H1 (cell line): Measurements from ENCODE around the gene MFSD2A.

ENCODE experiments used
- CTBP2 ChIP-seq: IDR thresholded peaks from 2 replicates; pipeline ENCODE4 v1.7.0; 2011; ENCODE audit warnings: borderline replicate concordance, mild to moderate bottlenecking, moderate library complexity, mixed read lengths, low read length; ENCODE audit not compliant: insufficient read depth, insufficient read length
- EZH2 ChIP-seq: fragments of 200-600 bp; sonication (generic); IDR thresholded peaks from 2 replicates; pipeline ENCODE4 v1.7.1; 2012; ENCODE audit warnings: low read depth, mild to moderate bottlenecking, moderate library complexity, low read length, inconsistent platforms; ENCODE audit not compliant: severe bottlenecking
- SUZ12 ChIP-seq: fragments of 200-600 bp; sonication (generic); IDR thresholded peaks from 2 replicates; pipeline ENCODE4 v1.6.1; 2012; ENCODE audit warnings: mild to moderate bottlenecking, inconsistent platforms, low read length, moderate library complexity, mixed read lengths

GRCh38 chr1:39925721-39926342 lies 29.1 kb upstream of the MFSD2A start:
- TF ChIP-seq CTBP2: no peak
- TF ChIP-seq SUZ12: no peak
- no peak for TF ChIP-seq EZH2
